GM21737 (cell line): ENCODE results near the gene FN1.

Experiments used
- ATAC-seq: cut with Tn5 transposase; IDR thresholded peaks from one replicate; pipeline ENCODE4 v1.9.1; 2021; ENCODE audit warnings: mild to moderate bottlenecking, moderate library complexity; ENCODE audit not compliant: unreplicated experiment

Gene FN1

GRCh38 chr2:215442401-215442787, 6.5 kb upstream of the FN1 start:
- ATAC-seq = no peak

- ATAC-seq = no peak
Observed at GRCh38 chr2:215441560-215442400, 5.9 kb upstream of the FN1 start.

GRCh38 chr2:215439980-215440512, 4.2 kb upstream of the FN1 start:
- ATAC-seq = no peak

- no peak for ATAC-seq
Observed at GRCh38 chr2:215439404-215439803, 3.5 kb upstream of the FN1 start.

GRCh38 chr2:215437614-215438013, 1.7 kb upstream of the FN1 start:
- ATAC-seq = no peak

- no peak for ATAC-seq
Observed at GRCh38 chr2:215436705-215437565, 1.1 kb upstream of the FN1 start.

- ATAC-seq = no peak
Observed at GRCh38 chr2:215435280-215435869, 493 bp downstream of the FN1 start.

GRCh38 chr2:215434447-215435279, 1.2 kb downstream of the FN1 start:
- ATAC-seq = no peak

GRCh38 chr2:215432759-215433594, 2.9 kb downstream of the FN1 start:
- no peak for ATAC-seq

GRCh38 chr2:215431778-215432758, 3.8 kb downstream of the FN1 start:
- no peak for ATAC-seq

GRCh38 chr2:215431290-215431689, 4.6 kb downstream of the FN1 start:
- no peak for ATAC-seq

- no peak for ATAC-seq
Observed at GRCh38 chr2:215430528-215431187, 5.2 kb downstream of the FN1 start.

- ATAC-seq = no peak
Observed at GRCh38 chr2:215429424-215429823, 6.4 kb downstream of the FN1 start.

- ATAC-seq = no peak
Observed at GRCh38 chr2:215428060-215428910, 7.6 kb downstream of the FN1 start.

- no peak for ATAC-seq
Observed at GRCh38 chr2:215427585-215427984, 8.3 kb downstream of the FN1 start.

GRCh38 chr2:215425021-215425782, 10.7 kb downstream of the FN1 start:
- no peak for ATAC-seq
